HepG2 (cell line): ENCODE results near the gene PARVB. TPM values are rescaled to one million over a fixed set of nuclear protein-coding genes. Genes with fewer than 3 reads are reported as not detected.

ENCODE experiments used
- ATAC-seq: fragments of 200-7000 bp; cut with Tn5 transposase; 3 replicates; pipeline ENCODE4 v1.9.1; 2020; ENCODE audit warnings: mild to moderate bottlenecking, moderate library complexity
- BruUV-seq: library from RNA; stranded (reverse); fragments of 400-500 nt; replicated peaks from 2 replicates; lab custom pipeline; 2021; lab: Mats Ljungman, UMichigan
- CTCF ChIA-PET: fragments of 300-600 bp; formaldehyde crosslinking; extraction: SDS; loops from one replicate; lab custom pipeline; 2021; ENCODE audit warnings: low total read pairs, inconsistent platforms, low intra/inter-chr PET ratio; lab: Yijun Ruan, JAX
- POLR2A ChIA-PET: fragments of 350-600 bp; sonication (Branson Sonifier 250); formaldehyde crosslinking; loops from one replicate; lab custom pipeline; 2020; ENCODE audit warnings: antibody characterized with exemption, inconsistent platforms; lab: Yijun Ruan, JAX
- DNase-seq: peaks from one replicate; pipeline ENCODE4 v3.0.0-alpha.2; 2015; ENCODE audit warnings: low spot score
- FAIRE-seq: peaks from 3 replicates; lab custom pipeline; 2011; peaks lifted over from hg19 to GRCh38; lab: Jason Lieb, UNC
- H2AFZ ChIP-seq: one replicate; pipeline ENCODE4 v1.6.1; 2011; ENCODE audit warnings: low read length, inconsistent platforms
- H3K27ac ChIP-seq: fragments of 300-600 bp; 3 replicates; pipeline ENCODE4 v1.8.0; 2011; ENCODE audit warnings: mixed run types, mild to moderate bottlenecking, mixed read lengths, low read length, inconsistent platforms; ENCODE audit not compliant: insufficient read depth; ENCODE audit errors: extremely low read length
- H3K27me3 ChIP-seq, 2 experiments: fragments of 200-600 bp in 1 of 2; 2 replicates in 1 of 2; 3 replicates in 1 of 2; pipeline versions ENCODE4 v1.6.0 to v1.8.0; 2011; ENCODE audit warnings: low read length in 2 of 2, mild to moderate bottlenecking in 2 of 2, moderate library complexity in 2 of 2, inconsistent platforms in 1 of 2; ENCODE audit not compliant: insufficient read depth in 2 of 2, control insufficient read depth in 1 of 2
- H3K36me3 ChIP-seq, 2 experiments: fragments of 200-600 bp in 1 of 2; replicated peaks in 1 of 2; 2 replicates in 1 of 2; 3 replicates in 1 of 2; pipeline versions ENCODE4 v1.5.1 to v1.8.0; 2011; ENCODE audit warnings: low read length in 2 of 2, inconsistent platforms in 1 of 2; ENCODE audit not compliant: insufficient read depth in 2 of 2, control insufficient read depth in 1 of 2
- H3K4me1 ChIP-seq: 2 replicates; pipeline ENCODE4 v1.5.1; 2012; ENCODE audit warnings: low read length, inconsistent platforms; ENCODE audit not compliant: insufficient read depth
- H3K4me2 ChIP-seq: 2 replicates; pipeline ENCODE4 v1.6.0; 2011; ENCODE audit warnings: low read depth, low read length, inconsistent platforms
- H3K4me3 ChIP-seq, 3 experiments: fragments of 200-600 bp in 1 of 3; sonication (generic), shearing (Covaris generic) in 1 of 3; replicated peaks in 1 of 3; 2 replicates each; pipeline ENCODE4 v1.5.1; 2011 to 2016; ENCODE audit warnings: low read length in 3 of 3, inconsistent platforms in 2 of 3, low read depth in 2 of 3, mild to moderate bottlenecking in 2 of 3, control low read depth in 1 of 3, mixed read lengths in 1 of 3; ENCODE audit not compliant: insufficient read depth in 1 of 3
- H3K79me2 ChIP-seq: one replicate; pipeline ENCODE4 v1.6.1; 2011; ENCODE audit warnings: low read length, inconsistent platforms; ENCODE audit not compliant: insufficient read depth
- H3K9ac ChIP-seq: 2 replicates; pipeline ENCODE4 v1.6.0; 2011; ENCODE audit warnings: mild to moderate bottlenecking, low read depth, low read length, inconsistent platforms; ENCODE audit not compliant: insufficient read depth
- H3K9me3 ChIP-seq: 2 replicates; pipeline ENCODE4 v1.5.1; 2012; ENCODE audit warnings: mild to moderate bottlenecking, low read length
- H4K20me1 ChIP-seq: 2 replicates; pipeline ENCODE4 v1.6.0; 2011; ENCODE audit warnings: inconsistent platforms, mild to moderate bottlenecking, low read length, moderate library complexity; ENCODE audit not compliant: insufficient read depth
- ASH2L ChIP-seq: fragments of 300-600, 200-600 bp; sonication (generic); IDR thresholded peaks from 2 replicates; pipeline ENCODE4 v1.7.0; 2017; ENCODE audit warnings: low read depth, mild to moderate bottlenecking, moderate library complexity, mixed read lengths, low read length; ENCODE audit not compliant: insufficient read length
- KAT7 ChIP-seq: IDR thresholded peaks from 2 replicates; pipeline ENCODE4 v1.6.1; 2018; ENCODE audit warnings: borderline replicate concordance, missing compliant biosample characterization
- MTA1 ChIP-seq: sonication (generic); formaldehyde crosslinking; IDR thresholded peaks from 2 replicates; pipeline ENCODE4 v1.4.0; 2020; ENCODE audit warnings: missing genetic modification reagents, mild to moderate bottlenecking, borderline replicate concordance
- MXD4 ChIP-seq: IDR thresholded peaks from 2 replicates; pipeline ENCODE4 v1.6.1; 2016; ENCODE audit warnings: mild to moderate bottlenecking, missing biosample characterization, missing genetic modification reagents
- NFIB ChIP-seq: sonication (generic); formaldehyde crosslinking; IDR thresholded peaks from 2 replicates; pipeline ENCODE4 v1.9.0; 2021; ENCODE audit warnings: missing genetic modification reagents, mild to moderate bottlenecking, borderline replicate concordance
- NR2F6 ChIP-seq, 2 experiments: IDR thresholded peaks; 2 replicates each; pipeline ENCODE4 v1.6.1; 2016; ENCODE audit warnings: antibody characterized with exemption in 1 of 2, mild to moderate bottlenecking in 1 of 2
- POLR2A ChIP-seq, 2 experiments: IDR thresholded peaks; 2 replicates each; pipeline ENCODE4 v1.6.1; 2011; ENCODE audit warnings: low read depth in 2 of 2, low read length in 2 of 2, mild to moderate bottlenecking in 1 of 2, moderate library complexity in 1 of 2; ENCODE audit not compliant: insufficient read depth in 1 of 2
- SATB2 ChIP-seq: sonication (generic); formaldehyde crosslinking; IDR thresholded peaks from 2 replicates; pipeline ENCODE4 v1.5.0; 2020; ENCODE audit warnings: missing genetic modification reagents
- ZNF136 ChIP-seq: sonication (generic); formaldehyde crosslinking; IDR thresholded peaks from 2 replicates; pipeline ENCODE4 v1.8.1; 2022; ENCODE audit warnings: low read depth, mild to moderate bottlenecking, moderate library complexity, missing genetic modification reagents
- ZNF329 ChIP-seq: sonication (generic); formaldehyde crosslinking; IDR thresholded peaks from 2 replicates; pipeline ENCODE4 v1.9.0; 2021; ENCODE audit warnings: low read depth, mild to moderate bottlenecking, missing genetic modification reagents
- ZNF383 ChIP-seq: sonication (generic); formaldehyde crosslinking; IDR thresholded peaks from 2 replicates; pipeline ENCODE4 v1.4.0; 2020; ENCODE audit warnings: missing genetic modification reagents, mild to moderate bottlenecking, borderline replicate concordance
- ZNF44 ChIP-seq: sonication (generic); formaldehyde crosslinking; IDR thresholded peaks from 2 replicates; pipeline ENCODE4 v1.5.1; 2020; ENCODE audit warnings: mild to moderate bottlenecking, missing genetic modification reagents
- ZNF543 ChIP-seq: sonication (generic); formaldehyde crosslinking; IDR thresholded peaks from 2 replicates; pipeline ENCODE4 v1.4.0; 2020; ENCODE audit warnings: mild to moderate bottlenecking, missing genetic modification reagents
- ZZZ3 ChIP-seq: sonication (generic); formaldehyde crosslinking; IDR thresholded peaks from 2 replicates; pipeline ENCODE4 v1.4.0; 2020; ENCODE audit warnings: missing genetic modification reagents, mild to moderate bottlenecking, borderline replicate concordance
- WGBS: methylation state at CpG from one replicate; pipeline ENCODE4 v1.1.6; 2017; ENCODE audit warnings: low lambda C conversion rate; 5-methylcytosine and 5-hydroxymethylcytosine counted together
- in situ Hi-C: cut with HindIII; loops from 2 replicates; pipeline ENCODE4 v1.10.0; 2017; ENCODE audit warnings: low pct_unique_long_range_greater_than_20kb; ENCODE audit not compliant: extremely low pct_ligation_motif_present
- intact Hi-C: fragments of 100-400 bp; cut with micrococcal nuclease; formaldehyde crosslinking; loops from one replicate; pipeline ENCODE4 v1.10.0; 2022; ENCODE audit not compliant: unreplicated experiment
- polyA plus RNA-seq, 8 experiments: library from polyadenylated mRNA; depleted of rRNA in 3 of 8; stranded (reverse) in 7 of 8; unstranded in 1 of 8; fragments of >200 nt; fragmentation: Illumina TruSeq in 4 of 8; extraction: Trizol in 4 of 8; gene quantifications; 2 replicates each; pipeline versions ENCODE4 v1.2.1 to v1.2.3, GENCODE V29; 2011 to 2016; ENCODE audit warnings: low read depth in 4 of 8, missing spikeins in 1 of 8, mixed read lengths in 1 of 8; ENCODE audit not compliant: insufficient read depth in 1 of 8
- total RNA-seq, 5 experiments: library from RNA; depleted of rRNA; stranded (reverse); fragments of >200 nt; fragmentation: Illumina TruSeq; extraction: Trizol; gene quantifications; 2 replicates each; pipeline ENCODE4 v1.2.3, GENCODE V29; 2016; ENCODE audit warnings: low read depth in 1 of 5
- TF ChIP-seq, protein P1 (sequence below): fragments of 450-650 bp; IDR thresholded peaks from 2 replicates; pipeline ENCODE4 v1.6.1; 2017
- TF ChIP-seq, protein P2 (sequence below): sonication (generic); formaldehyde crosslinking; IDR thresholded peaks from 2 replicates; pipeline ENCODE4 v1.5.0; 2020; ENCODE audit warnings: missing genetic modification reagents

PARVB gene
- total and polyA plus RNA-seq, 2 of the 13 experiments (the other 11 are each of a cell fraction or from before 2014, with no cell fraction given) = 0.11 to 0.15 TPM

- intact Hi-C loops = no loop called here
- no peak for ATAC-seq
- DNase-seq = no peak
Measured at GRCh38 chr22:44042249-44043218, 18.4 kb downstream of the PARVB start.

More at GRCh38 chr22:44042249-44043218, 18.4 kb downstream of the PARVB start:
- FAIRE-seq = no peak
- 51% methylated on average over 18 of the region's 20 CpGs for WGBS
- H3K4me2 ChIP-seq = no peak overlapping the region
- H3K27ac ChIP-seq = no peak overlapping the region
- ChIA-PET POLR2A (no interaction called here), CTCF (no interaction called here)
- H3K27me3 ChIP-seq = no peaks in the 10 kb centered on the region; a peak in 1 of 5 replicates
- no TSS peak for BruUV-seq
- H3K4me3 ChIP-seq = no peak overlapping the region
- H4K20me1 ChIP-seq = no peaks in the 10 kb centered on the region
- H3K36me3 ChIP-seq = no peaks in the 10 kb centered on the region
- TF ChIP-seq MXD4 (CRISPR knock-in tag) = no peak
- TF ChIP-seq POLR2A (IDR thresholded peaks at IDR 0.05; ENCODE audit: insufficient read depth in 1 of 2, low read depth in 2 of 2, low read length in 2 of 2) = no peak
- no peak for TF ChIP-seq ASH2L
- TF ChIP-seq, protein P1, sequence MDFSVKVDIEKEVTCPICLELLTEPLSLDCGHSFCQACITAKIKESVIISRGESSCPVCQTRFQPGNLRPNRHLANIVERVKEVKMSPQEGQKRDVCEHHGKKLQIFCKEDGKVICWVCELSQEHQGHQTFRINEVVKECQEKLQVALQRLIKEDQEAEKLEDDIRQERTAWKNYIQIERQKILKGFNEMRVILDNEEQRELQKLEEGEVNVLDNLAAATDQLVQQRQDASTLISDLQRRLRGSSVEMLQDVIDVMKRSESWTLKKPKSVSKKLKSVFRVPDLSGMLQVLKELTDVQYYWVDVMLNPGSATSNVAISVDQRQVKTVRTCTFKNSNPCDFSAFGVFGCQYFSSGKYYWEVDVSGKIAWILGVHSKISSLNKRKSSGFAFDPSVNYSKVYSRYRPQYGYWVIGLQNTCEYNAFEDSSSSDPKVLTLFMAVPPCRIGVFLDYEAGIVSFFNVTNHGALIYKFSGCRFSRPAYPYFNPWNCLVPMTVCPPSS = no peak
- TF ChIP-seq SATB2 (CRISPR knock-in tag) = no peak
- TF ChIP-seq ZNF543 (CRISPR knock-in tag) = no peak
- TF ChIP-seq NR2F6 (IDR thresholded peaks at IDR 0.05) = no peak
- no peak for TF ChIP-seq NR2F6 (CRISPR knock-in tag; IDR thresholded peaks at IDR 0.05)
- no peak for TF ChIP-seq ZNF44
- TF ChIP-seq ZZZ3 = no peak
- no peak for TF ChIP-seq KAT7 (CRISPR knock-in tag)
- TF ChIP-seq NFIB (CRISPR knock-in tag) = no peak
- TF ChIP-seq, protein P2, sequence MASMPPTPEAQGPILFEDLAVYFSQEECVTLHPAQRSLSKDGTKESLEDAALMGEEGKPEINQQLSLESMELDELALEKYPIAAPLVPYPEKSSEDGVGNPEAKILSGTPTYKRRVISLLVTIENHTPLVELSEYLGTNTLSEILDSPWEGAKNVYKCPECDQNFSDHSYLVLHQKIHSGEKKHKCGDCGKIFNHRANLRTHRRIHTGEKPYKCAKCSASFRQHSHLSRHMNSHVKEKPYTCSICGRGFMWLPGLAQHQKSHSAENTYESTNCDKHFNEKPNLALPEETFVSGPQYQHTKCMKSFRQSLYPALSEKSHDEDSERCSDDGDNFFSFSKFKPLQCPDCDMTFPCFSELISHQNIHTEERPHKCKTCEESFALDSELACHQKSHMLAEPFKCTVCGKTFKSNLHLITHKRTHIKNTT (CRISPR knock-in tag) = no peak
- no peak for TF ChIP-seq MTA1 (CRISPR knock-in tag)
- no peak for TF ChIP-seq ZNF383 (CRISPR knock-in tag)
- TF ChIP-seq ZNF329 (CRISPR knock-in tag) = no peak
- TF ChIP-seq ZNF136 (CRISPR knock-in tag) = no peak
- 0 out of 2 replicates have a peak, but pooled peaks cover 6% of the 10 kb centered on the region for H3K4me1 ChIP-seq
- no peaks in the 10 kb centered on the region for H3K9me3 ChIP-seq
- no peaks in the 10 kb centered on the region for H3K79me2 ChIP-seq
- H3K9ac ChIP-seq = no peak overlapping the region
- no peak overlapping the region for H2AFZ ChIP-seq
- in situ Hi-C loops = no loop called here
